ENCODE results near the gene KCNA1. TPM values are rescaled to one million over a fixed set of nuclear protein-coding genes. Genes with fewer than 3 reads are reported as not detected.

Gene KCNA1
- total RNA-seq, 2 donors from 2014 or later = not detected

DNA sequence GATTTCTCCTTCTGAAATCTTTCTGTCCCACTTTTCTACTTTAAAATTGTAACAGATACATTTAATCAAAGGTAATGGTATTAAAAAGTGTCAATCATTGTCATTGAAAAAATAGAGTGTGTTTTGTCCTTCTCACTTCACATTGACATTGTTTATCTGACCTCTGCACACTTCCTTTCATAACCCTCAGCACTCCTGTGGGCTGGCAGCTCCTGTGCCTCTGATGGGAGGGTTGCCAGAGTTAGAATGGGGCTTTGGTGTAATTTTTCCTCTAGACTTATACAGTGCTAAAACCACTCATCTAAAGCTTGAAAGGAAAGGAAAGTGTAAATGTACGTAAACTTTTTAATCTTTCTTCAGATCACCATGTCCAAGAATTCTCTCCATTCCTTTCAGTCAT lies 23.7 kb downstream of the KCNA1 start:
- no peak for DNase-seq
- Mint-ChIP-seq H3K4me1 (no peaks in the 10 kb centered on the region), H3K27me3 (ENCODE audit: insufficient read depth) (peaks cover 43% of the 10 kb centered on the region), H3K36me3 (ENCODE audit: low read depth) (no peaks in the 10 kb centered on the region), H3K9me3 (no peaks in the 10 kb centered on the region), H3K27ac (no peak overlapping the region), H3K4me3 (no peak overlapping the region)
- peaks cover 67% of the 10 kb centered on the region for H3K27me3 ChIP-seq (ENCODE audit: control insufficient read depth, insufficient read depth, low read length, poor library complexity, severe bottlenecking)
- no peak overlapping the region for H3K9ac ChIP-seq (ENCODE audit: extremely low read depth, low read length, poor library complexity, severe bottlenecking)
- no peaks in the 10 kb centered on the region for H3K9me3 ChIP-seq (ENCODE audit: control insufficient read depth, low read length)
- no peak overlapping the region for H3K4me3 ChIP-seq (ENCODE audit: low read length)
- H3K36me3 ChIP-seq (ENCODE audit: control insufficient read depth, insufficient read depth, low read length) = no peaks in the 10 kb centered on the region
- H3K4me1 ChIP-seq (ENCODE audit: control insufficient read depth, insufficient read depth, low read length) = no peaks in the 10 kb centered on the region
- TF ChIP-seq CTCF (conservative IDR thresholded peaks at IDR 0.05) = no peak
- no CpG with 5 or more reads among the region's 1 CpG for WGBS, 2 experiments (ENCODE audit: insufficient coverage in 1 of 2, insufficient read length in 1 of 2)
- H3K27ac ChIP-seq (ENCODE audit: low read depth, low read length) = no peak overlapping the region

- Histone ChIP-seq H3K9ac (ENCODE audit: extremely low read depth, low read length, poor library complexity, severe bottlenecking) (no peak overlapping the region), H3K4me1 (ENCODE audit: control insufficient read depth, insufficient read depth, low read length) (no peaks in the 10 kb centered on the region), H3K27me3 (ENCODE audit: control insufficient read depth, insufficient read depth, low read length, poor library complexity, severe bottlenecking) (peaks cover 69% of the 10 kb centered on the region), H3K36me3 (ENCODE audit: control insufficient read depth, insufficient read depth, low read length) (no peaks in the 10 kb centered on the region), H3K27ac (ENCODE audit: low read depth, low read length) (no peak overlapping the region), H3K4me3 (ENCODE audit: low read length) (no peak overlapping the region), H3K9me3 (ENCODE audit: control insufficient read depth, low read length) (no peaks in the 10 kb centered on the region)
- no peak overlapping the region for H3K4me3 Mint-ChIP-seq
- no peaks in the 10 kb centered on the region for H3K9me3 Mint-ChIP-seq
- H3K4me1 Mint-ChIP-seq = no peaks in the 10 kb centered on the region
- no peak for TF ChIP-seq CTCF (conservative IDR thresholded peaks at IDR 0.05)
- WGBS, 2 experiments (ENCODE audit: insufficient coverage in 1 of 2, insufficient read length in 1 of 2) = 82% methylated on average over 1 of the region's 2 CpGs; no CpG with 5 or more reads in 1 of the 2 experiments
- DNase-seq = no peak
- H3K27ac Mint-ChIP-seq = no peak overlapping the region
- no peaks in the 10 kb centered on the region for H3K36me3 Mint-ChIP-seq (ENCODE audit: low read depth)
- peaks cover 41% of the 10 kb centered on the region for H3K27me3 Mint-ChIP-seq (ENCODE audit: insufficient read depth)
Observed at GRCh38 chr12:4934407-4935035, 24.8 kb downstream of the KCNA1 start.

- Histone ChIP-seq H3K9me3 (ENCODE audit: control insufficient read depth, low read length) (no peaks in the 10 kb centered on the region), H3K9ac (ENCODE audit: extremely low read depth, low read length, poor library complexity, severe bottlenecking) (no peak overlapping the region), H3K27ac (ENCODE audit: low read depth, low read length) (no peak overlapping the region), H3K4me1 (ENCODE audit: control insufficient read depth, insufficient read depth, low read length) (no peaks in the 10 kb centered on the region), H3K27me3 (ENCODE audit: control insufficient read depth, insufficient read depth, low read length, poor library complexity, severe bottlenecking) (peaks cover 68% of the 10 kb centered on the region), H3K4me3 (ENCODE audit: low read length) (no peak overlapping the region), H3K36me3 (ENCODE audit: control insufficient read depth, insufficient read depth, low read length) (no peaks in the 10 kb centered on the region)
- Mint-ChIP-seq H3K4me3 (no peak overlapping the region), H3K9me3 (no peaks in the 10 kb centered on the region), H3K4me1 (no peaks in the 10 kb centered on the region), H3K27me3 (ENCODE audit: insufficient read depth) (peaks cover 23% of the 10 kb centered on the region), H3K36me3 (ENCODE audit: low read depth) (no peaks in the 10 kb centered on the region), H3K27ac (no peak overlapping the region)
- no peak for TF ChIP-seq CTCF (conservative IDR thresholded peaks at IDR 0.05)
- no peak for DNase-seq
- 85% methylated on average over 7 of the region's 7 CpGs for WGBS, 2 experiments (ENCODE audit: insufficient coverage in 1 of 2, insufficient read length in 1 of 2)
Observed at GRCh38 chr12:4938900-4939299, 29.2 kb downstream of the KCNA1 start.

Data from endodermal cell (in vitro differentiated cells).